Measurements from ENCODE around the gene LGALS12.

DNA sequence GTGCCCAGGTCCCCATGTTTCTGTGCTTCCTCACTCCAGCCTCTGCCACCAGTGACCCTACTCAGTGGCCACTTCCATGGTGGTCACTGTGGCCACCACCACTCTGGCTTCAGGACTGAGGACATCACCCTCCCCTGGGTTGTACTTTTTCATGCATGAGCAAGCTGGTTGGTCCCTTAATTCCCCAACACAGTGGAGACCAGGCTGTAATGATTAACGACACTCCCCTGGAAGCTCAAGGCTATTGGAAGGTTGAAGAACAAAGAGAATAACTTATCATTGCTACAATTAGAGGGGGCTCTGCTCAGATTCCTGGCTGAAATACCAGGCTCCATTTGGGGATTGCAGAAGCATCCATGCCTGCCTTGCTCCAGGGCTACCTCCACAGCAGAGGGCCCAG, 41.2 kb downstream of the LGALS12 start:
- TF ChIP-seq, protein P1, sequence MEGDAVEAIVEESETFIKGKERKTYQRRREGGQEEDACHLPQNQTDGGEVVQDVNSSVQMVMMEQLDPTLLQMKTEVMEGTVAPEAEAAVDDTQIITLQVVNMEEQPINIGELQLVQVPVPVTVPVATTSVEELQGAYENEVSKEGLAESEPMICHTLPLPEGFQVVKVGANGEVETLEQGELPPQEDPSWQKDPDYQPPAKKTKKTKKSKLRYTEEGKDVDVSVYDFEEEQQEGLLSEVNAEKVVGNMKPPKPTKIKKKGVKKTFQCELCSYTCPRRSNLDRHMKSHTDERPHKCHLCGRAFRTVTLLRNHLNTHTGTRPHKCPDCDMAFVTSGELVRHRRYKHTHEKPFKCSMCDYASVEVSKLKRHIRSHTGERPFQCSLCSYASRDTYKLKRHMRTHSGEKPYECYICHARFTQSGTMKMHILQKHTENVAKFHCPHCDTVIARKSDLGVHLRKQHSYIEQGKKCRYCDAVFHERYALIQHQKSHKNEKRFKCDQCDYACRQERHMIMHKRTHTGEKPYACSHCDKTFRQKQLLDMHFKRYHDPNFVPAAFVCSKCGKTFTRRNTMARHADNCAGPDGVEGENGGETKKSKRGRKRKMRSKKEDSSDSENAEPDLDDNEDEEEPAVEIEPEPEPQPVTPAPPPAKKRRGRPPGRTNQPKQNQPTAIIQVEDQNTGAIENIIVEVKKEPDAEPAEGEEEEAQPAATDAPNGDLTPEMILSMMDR (conservative IDR thresholded peaks at IDR 0.05 in 1 of 2, IDR thresholded peaks at IDR 0.05 in 1 of 2; ENCODE audit: low read depth in 1 of 2, low read length in 2 of 2), result no peak
- TF ChIP-seq EZH2 (IDR thresholded peaks at IDR 0.05; ENCODE audit: low read length, missing control alignments), result no peak

Measured in fibroblast of lung (primary cell).